Gastrocnemius medialis (tissue), 4 donors: ENCODE results near the gene PCK2.

Experiments used
- CTCF ChIP-seq, 5 experiments: fragments of 450-650 bp in 3 of 5; fragments of 200-600 bp in 2 of 5; sonication (generic) in 2 of 5; IDR thresholded peaks in 4 of 5; conservative IDR thresholded peaks in 1 of 5; 1 replicate in 4 of 5; 2 replicates in 1 of 5; pipeline ENCODE4 v1.5.1; 2016 to 2019; ENCODE audit warnings: antibody characterized with exemption in 5 of 5, mild to moderate bottlenecking in 3 of 5, moderate library complexity in 3 of 5
- POLR2A ChIP-seq, 2 donors: fragments of 450-650 bp; IDR thresholded peaks; one replicate each; pipeline ENCODE4 v1.6.1; 2017; ENCODE audit warnings: antibody characterized with exemption in 2 of 2, mild to moderate bottlenecking in 2 of 2, moderate library complexity in 2 of 2

- TF ChIP-seq CTCF (IDR thresholded peaks at IDR 0.05 in 4 of 5, conservative IDR thresholded peaks at IDR 0.05 in 1 of 5), result no peak
- no peak for TF ChIP-seq POLR2A (IDR thresholded peaks at IDR 0.05)
These were observed 757 bp upstream of the PCK2 start for GRCh38 chr14:24093207-24093900.
